Non-pigmented ciliary epithelial cell (primary cell): ENCODE results near the gene FRMD5.
A peak's percentile ranks its signal among the peaks of the same experiment; 100 is the strongest.
"Not testable (repeated sequence)": the region's sequence is repeated elsewhere in the genome, so short reads cannot be mapped to it uniquely, and the experiment has no call there.

Experiments
- DNase-seq: peaks from one replicate; pipeline ENCODE4 v3.0.0-alpha.2; 2010; ENCODE audit warnings: low read depth

FRMD5 gene

DNA sequence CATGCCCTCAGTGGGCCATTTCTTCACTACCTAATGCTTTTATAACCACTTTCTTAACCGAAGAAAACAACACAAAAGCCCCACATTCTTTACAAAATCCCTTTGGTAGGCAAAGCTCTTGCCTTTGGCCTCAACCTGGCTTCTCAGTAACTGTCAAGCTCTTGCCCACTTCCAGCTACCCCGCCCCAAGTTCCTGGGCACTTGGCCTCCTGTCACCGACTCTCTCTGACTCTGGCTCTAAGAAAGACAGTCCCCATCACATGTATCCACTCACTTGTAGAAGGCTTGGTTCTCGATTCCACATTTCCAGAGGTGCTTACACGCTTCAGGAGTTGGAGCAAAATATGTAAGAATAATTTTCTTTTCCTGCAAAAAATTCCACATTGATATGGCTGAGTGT, 307.2 kb downstream of the FRMD5 start:
- DNase-seq: no peak

DNA sequence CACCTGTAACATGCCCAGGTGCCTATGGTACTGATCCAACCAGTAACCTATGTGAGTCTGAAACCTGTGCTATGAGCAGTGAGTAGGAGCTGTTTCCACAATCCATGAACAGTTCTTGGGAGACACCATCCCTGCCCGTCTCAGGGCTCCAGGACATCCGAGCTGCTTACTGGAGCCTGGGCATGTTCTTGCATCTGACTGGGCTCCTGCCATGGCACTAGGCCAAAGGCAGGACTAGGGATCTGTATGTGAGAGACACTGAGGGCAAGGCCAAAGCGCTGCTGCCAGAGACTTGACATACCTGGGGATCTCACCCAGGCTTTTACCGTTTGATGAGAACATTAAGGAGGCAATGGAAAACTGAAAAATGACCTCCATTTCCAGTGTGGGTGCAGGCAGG, 308.5 kb downstream of the FRMD5 start:
- DNase-seq: no peak

DNA sequence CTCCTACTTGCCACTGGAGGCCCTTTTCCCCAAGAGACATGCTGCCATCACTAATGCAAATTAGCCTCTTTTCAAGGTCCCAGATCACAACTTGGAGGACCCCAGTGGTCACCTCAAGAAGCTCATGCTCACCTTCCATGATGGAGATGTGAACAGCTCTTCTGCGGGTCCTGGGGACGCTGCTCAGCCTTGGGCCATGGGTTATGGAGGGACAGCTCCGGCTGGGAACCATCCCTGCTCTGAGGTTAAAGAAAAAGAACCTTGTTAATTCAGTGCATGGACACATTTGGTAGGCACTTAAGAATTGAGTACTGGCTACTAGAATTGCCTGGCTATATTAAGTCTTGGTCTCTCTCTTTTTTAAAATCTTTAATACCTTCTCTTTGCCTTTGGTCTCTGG, 311.5 kb downstream of the FRMD5 start:
- DNase-seq: no peak

DNA sequence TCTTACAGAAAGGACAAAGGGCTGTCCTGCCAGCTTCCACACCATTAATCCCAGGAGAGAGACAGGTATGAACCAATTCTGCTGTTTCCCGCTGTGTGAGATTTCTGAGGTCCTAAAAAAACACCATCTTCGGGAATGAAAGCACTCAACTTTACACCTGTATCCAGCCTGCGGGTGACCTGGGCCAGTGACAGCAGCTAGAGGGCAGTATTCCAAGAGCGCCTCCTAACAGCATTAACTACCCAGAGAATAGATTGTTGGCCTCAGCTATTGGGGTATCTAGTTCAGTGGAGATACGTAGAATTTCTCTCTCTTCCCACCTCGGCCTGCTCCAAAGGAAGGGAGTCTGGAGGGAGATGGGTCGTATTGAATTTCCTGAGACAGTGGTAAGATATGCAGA, 313.1 kb downstream of the FRMD5 start:
- no peak for DNase-seq

DNA sequence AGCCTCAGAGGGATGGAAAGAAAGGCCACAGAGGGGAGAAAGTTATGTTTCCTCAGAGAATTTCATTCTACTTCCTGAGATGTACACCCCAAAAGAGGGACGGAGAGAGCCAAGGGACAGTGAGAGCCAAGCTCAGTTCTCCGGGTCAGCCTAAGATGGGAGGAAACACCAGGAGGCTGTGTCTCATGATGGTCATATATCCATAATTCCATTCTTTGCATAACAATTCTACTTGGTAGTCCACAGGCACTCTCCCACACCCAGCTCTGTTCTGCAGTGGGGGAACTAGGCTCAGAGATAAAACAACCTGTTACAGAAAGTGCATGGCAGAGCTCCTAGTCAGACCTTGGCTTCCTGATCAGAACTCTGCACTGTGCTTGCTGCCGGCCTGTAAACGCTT, 313.8 kb downstream of the FRMD5 start:
- DNase-seq: no peak

DNA sequence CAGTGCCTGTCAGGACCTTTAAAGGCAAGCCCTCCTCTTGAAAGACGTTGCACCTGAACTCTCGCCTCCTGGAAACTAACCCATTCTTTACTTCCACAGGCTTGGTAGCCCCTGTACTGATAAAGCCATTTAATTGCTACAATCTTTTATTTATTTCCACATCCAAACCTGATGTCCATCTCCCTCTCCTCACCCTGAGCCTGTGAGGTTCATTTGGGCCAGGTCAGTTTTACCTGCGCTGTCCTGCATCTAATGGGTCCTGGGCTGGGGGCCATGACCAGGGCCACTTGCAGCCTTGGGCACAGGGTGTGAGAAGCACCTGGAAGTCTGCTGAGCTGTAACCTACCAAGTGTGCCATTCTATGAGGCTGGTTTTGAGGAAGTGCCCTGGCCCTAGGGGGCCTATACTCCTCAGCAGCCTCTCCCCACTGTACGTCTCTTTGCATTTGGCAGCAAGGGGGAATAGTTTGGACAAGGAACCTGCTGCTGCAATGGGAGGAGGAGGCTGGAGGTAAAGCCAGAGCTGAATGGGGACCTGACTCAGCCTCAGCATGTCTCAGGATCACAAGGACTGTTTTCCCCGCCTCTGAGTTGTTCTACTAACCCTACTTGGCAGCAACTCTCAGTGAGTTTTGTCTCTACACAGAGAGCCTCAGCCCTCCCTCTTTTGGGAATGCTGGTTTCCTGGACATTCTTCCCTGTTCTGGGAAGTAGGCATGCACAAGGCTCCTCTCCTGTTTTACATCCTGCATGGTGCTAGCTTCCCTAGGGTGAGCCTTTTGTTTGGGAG, 314.5 kb downstream of the FRMD5 start:
- no peak for DNase-seq

DNA sequence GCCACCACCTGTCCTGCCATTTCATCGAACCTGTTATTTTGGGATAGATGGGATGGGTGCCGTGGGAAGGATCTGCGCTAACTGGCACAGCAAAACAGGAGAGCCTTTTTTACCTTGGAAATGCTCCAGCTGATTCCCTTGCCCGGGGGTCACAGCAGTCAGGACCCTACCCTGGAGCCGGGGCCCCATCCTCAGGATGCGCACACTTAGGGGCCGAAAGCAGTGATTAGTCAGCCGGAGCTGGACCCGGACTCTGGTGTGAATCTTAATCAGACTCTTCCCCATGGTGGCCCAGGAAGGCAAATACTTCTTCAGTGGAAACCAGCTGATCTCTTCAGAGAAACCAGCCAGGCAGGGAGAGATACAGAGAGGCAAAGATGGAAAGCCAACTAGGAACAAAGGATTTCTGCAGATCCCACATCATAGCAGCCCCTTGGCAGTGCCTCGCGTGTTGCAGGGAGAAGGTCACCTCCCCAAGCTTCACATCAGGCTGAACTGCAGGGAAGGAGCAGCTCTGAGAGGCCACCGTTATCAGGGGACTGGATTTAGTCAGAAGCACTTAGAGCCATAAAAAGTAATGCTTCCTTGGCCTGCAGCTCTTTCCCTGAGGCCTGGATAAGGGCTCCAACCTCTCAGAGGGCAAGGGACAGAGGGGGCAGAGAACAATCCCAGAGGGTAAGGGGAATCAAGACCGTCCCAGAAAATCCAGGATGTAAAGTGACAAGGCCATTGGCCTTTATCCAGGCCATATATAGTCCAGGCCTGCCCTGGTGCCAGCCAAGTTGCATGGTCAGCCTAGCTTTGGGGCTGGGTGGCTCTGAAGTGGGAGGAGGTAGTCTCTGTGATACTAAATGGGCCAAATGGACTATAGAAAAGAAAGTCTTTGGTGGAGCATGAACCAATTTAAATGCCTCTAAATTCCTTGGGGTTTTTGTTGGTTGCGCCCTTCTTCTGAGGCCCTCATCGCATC, 315.4 kb downstream of the FRMD5 start:
- no peak for DNase-seq

DNA sequence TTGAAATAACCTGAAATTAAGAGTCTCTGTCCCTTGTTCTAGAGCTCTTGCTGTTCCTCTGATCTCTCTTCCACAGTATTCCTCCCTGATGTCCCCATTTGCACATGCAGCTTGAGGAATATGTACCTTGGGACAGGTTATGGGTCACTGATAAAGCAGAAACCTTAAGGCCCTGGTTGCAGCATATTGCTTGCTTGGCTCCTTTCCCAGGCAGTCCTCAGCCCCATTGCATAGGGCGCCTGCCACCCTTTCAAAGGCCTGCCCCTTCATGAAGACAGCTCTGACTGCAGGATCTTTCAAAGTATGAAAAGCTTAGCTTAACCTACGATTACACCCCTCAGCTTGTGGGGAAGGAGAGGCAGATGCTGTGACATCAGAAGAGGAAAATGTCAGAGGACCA, 316.6 kb downstream of the FRMD5 start:
- no peak for DNase-seq

DNA sequence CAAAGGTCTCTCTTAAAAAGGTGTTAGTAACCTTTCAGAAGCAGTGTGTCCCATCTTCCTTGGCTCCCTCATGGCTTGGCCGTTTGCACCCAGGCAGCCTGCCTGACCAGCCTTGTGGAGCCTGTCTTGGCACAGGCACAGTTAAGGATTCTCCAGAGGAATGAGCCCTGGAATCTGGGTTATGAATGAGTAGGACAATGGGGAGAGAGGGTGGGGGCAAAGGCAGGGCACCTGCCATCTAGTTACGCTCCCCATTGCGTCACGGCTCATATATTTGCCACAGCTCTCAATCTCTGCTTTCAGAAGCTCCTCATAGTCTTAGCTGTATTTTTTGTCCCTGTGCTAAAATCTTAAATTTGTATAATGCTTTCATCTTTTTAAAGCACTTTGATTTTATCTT, 317.7 kb downstream of the FRMD5 start:
- no peak for DNase-seq

DNA sequence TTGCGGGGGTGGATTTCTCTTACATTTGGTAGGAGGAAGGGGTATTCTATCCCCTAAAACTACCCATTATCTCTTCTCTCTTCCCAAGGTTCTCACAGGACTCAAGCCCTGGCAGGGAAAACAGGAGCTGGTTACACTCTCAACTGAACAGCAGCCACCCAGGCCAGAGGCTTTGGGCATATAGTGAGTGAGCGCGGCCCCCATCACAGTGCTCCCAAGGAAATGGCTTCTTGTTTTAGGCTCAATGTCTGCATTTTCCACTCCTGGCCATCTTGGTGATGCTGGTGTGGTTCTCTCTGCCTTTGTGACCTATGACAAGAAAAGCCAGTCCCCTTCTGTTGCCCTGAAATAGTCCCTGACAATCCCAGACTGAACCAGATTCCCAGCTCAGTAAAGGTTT, 318.2 kb downstream of the FRMD5 start:
- DNase-seq: no peak

DNA sequence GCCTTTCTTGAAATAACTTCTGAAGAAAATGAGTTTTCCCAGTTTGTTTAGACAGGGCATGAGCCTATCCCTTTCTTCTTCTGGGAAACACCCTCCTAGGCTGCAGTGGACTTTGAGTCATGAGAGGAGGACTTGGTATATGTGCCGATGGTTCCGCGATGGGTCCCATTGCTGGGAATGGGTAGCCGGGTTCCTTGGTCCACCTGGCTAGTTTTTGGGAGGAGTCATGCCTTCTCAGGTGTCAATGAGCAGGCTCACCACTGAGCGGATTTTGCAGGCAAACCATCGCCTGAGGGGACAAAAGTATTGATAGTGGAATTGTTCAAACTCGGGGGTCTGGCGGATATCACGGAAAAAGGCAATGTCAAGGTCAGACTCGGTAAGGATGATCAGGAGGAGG, 321.4 kb downstream of the FRMD5 start:
- no peak for DNase-seq

DNA sequence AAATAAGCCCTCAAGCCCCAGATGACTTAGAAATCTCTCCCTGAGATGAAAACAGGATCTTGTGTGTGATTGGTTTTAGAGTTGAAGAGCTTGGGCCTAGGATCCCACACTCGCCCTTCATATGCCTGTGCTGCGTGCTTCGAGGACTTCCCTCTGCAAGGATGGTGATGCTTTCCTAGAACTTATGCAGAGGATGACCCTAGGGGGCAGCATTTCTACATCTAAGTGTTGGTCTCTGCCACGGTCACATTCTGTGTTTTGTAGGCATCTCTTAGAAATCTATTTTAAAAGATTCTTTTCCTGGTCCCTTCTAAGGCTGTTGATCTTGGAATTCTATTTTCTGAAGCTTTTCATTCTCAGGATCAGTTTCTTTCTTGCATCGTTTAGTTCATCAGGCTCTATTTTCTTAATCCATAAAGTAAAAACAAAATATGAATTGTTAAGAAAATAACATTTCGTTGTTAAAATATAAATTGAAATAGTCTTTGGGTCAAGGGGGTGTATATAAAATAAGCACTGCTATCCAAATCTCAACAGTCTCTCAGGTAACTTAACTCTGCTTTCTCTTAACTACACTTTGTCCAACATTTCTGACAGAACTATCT, 322.6 kb downstream of the FRMD5 start:
- DNase-seq: peak; percentile 40

DNA sequence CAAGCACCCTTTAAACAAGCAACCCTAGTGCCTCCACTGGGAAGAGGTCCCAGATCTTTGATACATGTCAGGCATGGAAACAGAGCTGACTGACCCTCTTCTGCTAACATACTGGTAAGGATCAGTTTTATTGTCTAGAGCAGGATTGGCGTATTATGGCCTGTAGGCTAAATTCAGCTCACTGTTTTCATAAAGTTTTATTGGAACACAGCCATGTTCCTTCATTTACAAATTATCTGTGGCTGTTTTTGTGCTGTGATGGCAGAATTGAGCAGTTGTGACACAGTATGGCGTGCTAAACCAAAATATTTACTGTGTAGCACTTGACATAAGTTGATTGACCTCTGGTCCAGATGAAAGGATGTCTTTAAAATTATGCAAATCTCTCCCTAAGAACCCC, 323.2 kb downstream of the FRMD5 start:
- no peak for DNase-seq

DNA sequence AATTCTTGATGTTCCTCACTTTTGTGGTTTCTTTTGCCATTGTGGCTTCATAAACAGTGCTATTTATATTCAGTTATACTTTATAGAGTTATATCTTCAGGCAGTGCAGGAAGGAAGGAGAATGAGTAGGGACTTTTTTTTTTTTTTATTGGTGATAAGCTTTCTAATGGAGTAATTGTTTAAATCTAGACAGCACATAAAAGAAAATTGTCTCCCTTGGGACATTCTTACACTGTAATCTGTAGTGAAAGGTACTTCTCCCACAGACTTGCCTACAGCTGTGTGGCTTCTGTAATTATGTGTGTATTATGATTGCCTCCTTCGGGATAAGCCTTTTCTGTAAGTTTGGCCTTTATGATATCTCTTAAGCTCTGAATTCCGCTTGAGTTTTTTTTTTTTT, 326.7 kb downstream of the FRMD5 start:
- DNase-seq: no peak

DNA sequence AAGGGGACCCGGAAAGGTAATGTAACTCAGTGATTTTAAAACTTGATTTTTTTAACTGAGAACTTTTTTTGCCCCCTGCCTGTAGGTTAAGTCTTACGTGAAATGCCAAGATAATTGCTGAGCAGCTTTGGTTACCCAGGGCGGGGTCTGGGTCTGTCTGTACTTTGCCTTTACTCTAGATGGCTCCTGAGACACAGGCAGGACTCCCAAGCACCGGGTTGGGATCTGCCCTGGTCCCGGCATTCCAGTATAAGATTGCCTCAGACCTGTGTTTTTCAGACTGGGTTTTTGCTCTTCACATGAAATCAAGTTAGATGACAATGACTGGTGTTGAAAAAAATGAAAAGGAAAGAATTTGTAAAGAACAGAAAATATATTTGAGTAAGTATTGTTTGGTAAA, 328.0 kb downstream of the FRMD5 start:
- DNase-seq: no peak

DNA sequence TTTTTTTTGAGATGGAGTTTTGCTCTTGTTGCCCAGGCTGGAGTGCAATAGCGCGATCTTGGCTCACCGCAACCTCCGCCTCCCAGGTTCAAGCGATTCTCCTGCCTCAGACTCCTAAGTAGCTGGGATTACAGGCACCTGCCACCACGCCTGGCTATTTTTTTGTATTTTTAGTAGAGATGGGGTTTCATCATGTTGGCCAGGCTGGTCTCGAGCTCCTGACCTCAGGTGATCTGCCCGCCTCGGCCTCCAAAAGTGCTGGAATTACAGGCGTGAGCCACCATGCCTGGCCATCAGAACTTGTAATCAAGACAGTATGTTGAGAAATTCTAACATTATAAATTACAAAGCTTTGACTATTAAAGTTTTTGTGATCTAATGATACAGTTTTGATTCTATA, 328.4 kb downstream of the FRMD5 start:
- not testable (repeated sequence) for DNase-seq

DNA sequence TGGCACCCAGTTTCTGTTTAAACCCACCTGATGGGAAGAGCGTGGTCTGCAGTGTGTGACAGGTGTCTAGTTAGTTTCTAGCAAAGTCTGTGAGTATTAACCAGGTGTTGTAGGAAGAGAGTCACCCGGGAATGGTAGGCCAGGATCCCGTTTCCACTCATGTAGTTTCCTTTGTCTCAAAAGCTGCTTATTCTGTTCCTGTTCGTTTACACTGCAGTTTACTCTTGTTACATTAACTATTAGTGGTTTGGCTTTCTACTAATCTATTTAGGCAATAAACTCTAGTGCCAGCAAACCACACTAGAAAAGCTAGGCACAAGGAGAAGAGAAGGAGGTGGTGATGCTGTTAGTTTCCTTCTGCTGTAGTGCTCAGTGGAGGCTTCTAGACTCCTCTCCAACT, 335.5 kb downstream of the FRMD5 start:
- DNase-seq: no peak

DNA sequence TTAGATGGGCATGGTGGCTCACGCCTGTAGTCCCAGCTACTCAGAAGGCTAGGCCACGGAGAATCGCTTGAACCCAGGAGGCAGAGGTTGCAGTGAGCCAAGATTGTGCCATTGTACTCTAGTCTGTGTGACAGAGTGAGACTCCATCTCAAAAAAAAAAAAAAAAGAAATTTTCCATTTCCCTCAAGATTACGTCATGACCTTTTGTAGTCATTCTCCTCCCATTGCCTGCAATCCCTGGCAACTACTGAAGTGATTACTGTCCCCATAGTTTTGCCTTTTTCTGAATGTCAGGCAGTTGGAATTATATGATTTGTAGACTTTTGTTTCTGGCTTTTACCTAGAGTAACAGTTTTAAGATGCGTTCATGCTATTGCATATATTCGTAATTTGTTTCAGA, 340.3 kb downstream of the FRMD5 start:
- DNase-seq: no peak

DNA sequence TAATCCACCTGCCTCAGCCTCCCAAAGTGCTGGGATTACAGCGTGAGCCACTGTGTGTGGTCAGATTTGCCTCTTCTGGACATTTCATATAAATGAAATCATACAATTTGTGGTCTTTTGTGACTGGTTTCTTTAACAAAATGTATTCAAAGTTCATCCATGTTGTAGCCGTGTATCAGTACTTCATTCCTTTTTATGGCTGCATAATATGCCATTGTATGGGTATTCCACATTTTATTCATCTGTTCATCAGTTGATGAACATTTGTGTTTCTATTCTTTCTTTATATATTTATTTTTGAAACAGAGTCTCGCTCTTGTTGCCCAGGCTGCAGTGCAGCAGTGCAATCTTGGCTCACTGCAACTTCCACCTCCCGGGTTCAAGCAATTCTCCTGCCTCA, 342.5 kb downstream of the FRMD5 start:
- no peak for DNase-seq

DNA sequence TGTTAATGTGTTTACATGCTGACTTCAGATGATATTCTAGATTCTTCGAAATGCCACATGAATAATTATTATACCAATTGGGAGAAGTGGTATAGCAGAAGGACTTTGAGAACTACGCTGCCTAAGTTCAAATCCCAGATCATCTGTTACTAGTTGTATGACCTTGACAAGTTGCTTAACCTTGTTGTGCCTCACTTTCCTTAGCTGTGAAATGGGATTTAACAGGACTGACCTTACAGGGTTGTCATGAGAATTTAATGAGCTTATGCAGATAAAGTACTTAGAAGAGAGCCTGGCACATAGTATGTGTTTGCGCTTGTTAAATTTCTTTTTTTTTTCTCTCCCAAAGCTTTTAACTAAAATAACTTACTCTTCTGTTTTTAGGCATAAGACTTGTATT, 343.8 kb downstream of the FRMD5 start:
- DNase-seq: no peak

DNA sequence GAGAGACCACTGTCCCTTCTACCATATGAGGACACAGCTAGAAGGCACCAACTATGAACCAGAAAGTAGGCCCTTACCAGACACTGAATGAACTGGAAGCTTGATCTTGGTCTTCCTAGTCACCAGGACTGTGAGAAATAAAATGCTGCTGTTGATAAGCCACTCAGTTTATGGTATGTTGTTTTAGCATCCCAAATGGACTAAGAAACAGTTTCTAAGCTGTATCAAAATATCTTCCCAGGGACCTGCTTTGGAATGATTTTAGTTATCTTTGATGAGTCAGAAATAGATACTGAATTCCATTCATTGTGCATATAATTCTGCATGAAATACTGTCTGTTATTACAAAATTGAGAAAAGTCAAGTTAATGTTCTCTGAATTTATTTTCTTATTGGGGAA, 349.6 kb downstream of the FRMD5 start:
- DNase-seq: no peak

DNA sequence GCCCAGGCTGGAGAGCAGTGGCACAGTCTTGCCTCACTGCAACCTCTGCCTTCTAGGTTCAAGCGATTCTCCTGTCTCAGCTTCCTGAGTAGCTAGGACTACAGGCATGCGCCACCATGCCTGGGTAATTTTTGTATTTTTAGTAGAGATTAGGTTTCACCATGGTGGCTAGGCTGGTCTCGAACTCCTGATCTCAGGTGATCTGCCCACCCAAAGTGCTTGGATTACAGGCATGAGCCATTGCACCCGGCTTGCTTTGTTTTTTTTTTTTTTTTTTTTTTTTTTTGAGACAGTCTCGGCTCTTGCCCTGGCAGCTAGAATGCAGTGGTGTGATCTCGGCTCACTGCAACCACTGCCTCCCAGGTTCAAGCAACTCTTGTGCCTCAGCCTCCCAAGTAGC, 362.6 kb downstream of the FRMD5 start:
- DNase-seq: not testable (repeated sequence)

DNA sequence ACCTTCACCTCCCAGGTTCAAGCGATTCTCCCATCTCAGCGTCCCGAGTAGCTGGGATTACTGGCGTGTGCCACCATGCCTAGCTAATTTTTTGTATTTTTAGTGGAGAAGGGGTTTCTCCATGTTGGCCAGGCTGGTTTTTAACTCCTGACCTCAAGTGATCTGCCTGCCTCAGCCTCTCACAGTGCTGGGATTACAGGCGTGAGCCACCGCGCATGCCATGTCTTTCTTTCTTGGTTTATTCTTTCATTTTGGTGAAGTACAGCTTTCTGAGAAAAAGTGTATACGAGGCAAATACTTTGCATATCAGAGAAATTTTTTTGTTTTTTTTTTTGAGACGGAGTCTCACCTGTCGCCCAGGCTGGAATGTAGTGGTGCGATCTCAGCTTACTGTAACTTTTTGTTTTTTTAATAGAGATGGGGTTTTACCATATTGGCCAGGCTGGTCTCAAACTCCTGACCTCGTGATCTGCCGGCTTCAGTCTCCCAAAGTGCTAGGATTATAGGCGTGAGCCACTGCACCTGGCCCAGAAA, 363.5 kb downstream of the FRMD5 start:
- not testable (repeated sequence) for DNase-seq
